ENCODE measurements around the gene MYO3B. TPM values are rescaled to one million over a fixed set of nuclear protein-coding genes. Genes with fewer than 3 reads are reported as not detected.
"Not testable (repeated sequence)": the region's sequence is repeated elsewhere in the genome, so short reads cannot be mapped to it uniquely, and the experiment has no call there.

Gene MYO3B
- total and polyA plus RNA-seq, 3 donors from 2014 or later = 1.4 to 3.5 (median 2.5) TPM

- Histone ChIP-seq H3K27me3 (no peaks in the 10 kb centered on the region), H3K4me3 (no peak overlapping the region), H3K9me3 (no peaks in the 10 kb centered on the region), H3K36me3 (ENCODE audit: low read depth, missing control alignments) (no peaks in the 10 kb centered on the region), H3K4me1 (no peaks in the 10 kb centered on the region), H3K27ac (no peak overlapping the region)
- TF ChIP-seq POLR2A (IDR thresholded peaks at IDR 0.05) (no peak), CTCF (IDR thresholded peaks at IDR 0.05) (no peak)
- WGBS, 2 donors = 86 to 88% methylated on average over 8 of the region's 8 CpGs
- no peak for DNase-seq
- intact Hi-C loops (cut with DNase I; ENCODE audit: low total_unique reads) = no loop called here
Measured at GRCh38 chr2:170466632-170467031, 288.7 kb downstream of the MYO3B start.

- TF ChIP-seq CTCF (IDR thresholded peaks at IDR 0.05) (no peak), POLR2A (IDR thresholded peaks at IDR 0.05) (no peak)
- Histone ChIP-seq H3K4me3 (no peak overlapping the region), H3K27me3 (no peaks in the 10 kb centered on the region), H3K27ac (no peak overlapping the region), H3K4me1 (no peaks in the 10 kb centered on the region), H3K36me3 (ENCODE audit: low read depth, missing control alignments) (no peaks in the 10 kb centered on the region), H3K9me3 (no peaks in the 10 kb centered on the region)
- 34 to 39% methylated on average over 1 of the region's 1 CpG for WGBS, 2 donors
- intact Hi-C loops (cut with DNase I; ENCODE audit: low total_unique reads) = no loop called here
- no peak for DNase-seq
Measured at GRCh38 chr2:170467568-170468422, 289.8 kb downstream of the MYO3B start.

GRCh38 chr2:170468557-170468956 lies 290.6 kb downstream of the MYO3B start:
- Histone ChIP-seq H3K9me3 (no peaks in the 10 kb centered on the region), H3K27ac (no peak overlapping the region), H3K4me1 (no peaks in the 10 kb centered on the region), H3K36me3 (ENCODE audit: low read depth, missing control alignments) (no peaks in the 10 kb centered on the region), H3K4me3 (no peak overlapping the region), H3K27me3 (no peaks in the 10 kb centered on the region)
- 78 to 94% methylated on average over 4 of the region's 4 CpGs for WGBS, 2 donors
- intact Hi-C loops (cut with DNase I; ENCODE audit: low total_unique reads) = no loop called here
- DNase-seq = no peak
- no peak for TF ChIP-seq CTCF (IDR thresholded peaks at IDR 0.05)
- TF ChIP-seq POLR2A (IDR thresholded peaks at IDR 0.05) = no peak

GRCh38 chr2:170472498-170472897 lies 294.6 kb downstream of the MYO3B start:
- H3K36me3 ChIP-seq (ENCODE audit: low read depth, missing control alignments); H3K27ac ChIP-seq; H3K4me1 ChIP-seq; H3K27me3 ChIP-seq; H3K9me3 ChIP-seq; intact Hi-C loops (cut with DNase I; ENCODE audit: low total_unique reads); H3K4me3 ChIP-seq; DNase-seq: not testable (repeated sequence)
- 97 to 99% methylated on average over 4 of the region's 4 CpGs for WGBS, 2 donors

GRCh38 chr2:170475878-170476277 lies 297.9 kb downstream of the MYO3B start:
- no peak overlapping the region for H3K27ac ChIP-seq
- no peaks in the 10 kb centered on the region for H3K36me3 ChIP-seq (ENCODE audit: low read depth, missing control alignments)
- no peaks in the 10 kb centered on the region for H3K9me3 ChIP-seq
- H3K4me3 ChIP-seq = no peak overlapping the region
- no peaks in the 10 kb centered on the region for H3K27me3 ChIP-seq
- TF ChIP-seq POLR2A (IDR thresholded peaks at IDR 0.05) = no peak
- TF ChIP-seq CTCF (IDR thresholded peaks at IDR 0.05) = no peak
- intact Hi-C loops (cut with DNase I; ENCODE audit: low total_unique reads) = no loop called here
- DNase-seq = no peak
- H3K4me1 ChIP-seq = no peaks in the 10 kb centered on the region
- WGBS, 2 donors = 71 to 83% methylated on average over 6 of the region's 6 CpGs
